Mesendoderm (in vitro differentiated cells): ENCODE measurements around the gene SEC14L2.
A peak's percentile ranks its signal among the peaks of the same experiment; 100 is the strongest.

Experiments used
- DNase-seq: peaks from one replicate; pipeline ENCODE4 v3.0.0; 2013
- H2AK5ac ChIP-seq: 2 replicates; pipeline ENCODE4 v1.6.1; 2013; ENCODE audit warnings: low read length, inconsistent platforms
- H2BK120ac ChIP-seq: 2 replicates; pipeline ENCODE4 v1.6.1; 2013; ENCODE audit warnings: low read depth, mild to moderate bottlenecking, low read length, moderate library complexity, mixed read lengths
- H2BK15ac ChIP-seq: replicated peaks from 2 replicates; pipeline ENCODE4 v1.6.1; 2013; ENCODE audit warnings: low read depth, mild to moderate bottlenecking, moderate library complexity
- H2BK5ac ChIP-seq: 2 replicates; pipeline ENCODE4 v1.6.1; 2013; ENCODE audit warnings: low read length, inconsistent platforms
- H3K18ac ChIP-seq: 2 replicates; pipeline ENCODE4 v1.6.1; 2013; ENCODE audit warnings: mild to moderate bottlenecking, low read length, mixed read lengths
- H3K23ac ChIP-seq: one replicate; pipeline ENCODE4 v1.6.1; 2013; ENCODE audit warnings: low read length
- H3K27ac ChIP-seq: 2 replicates; pipeline ENCODE4 v1.5.1; 2013; ENCODE audit warnings: low read depth, mild to moderate bottlenecking, inconsistent platforms, low read length, moderate library complexity
- H3K27me3 ChIP-seq: 2 replicates; pipeline ENCODE4 v1.6.1; 2013; ENCODE audit warnings: low read length, control low read depth, mild to moderate bottlenecking, inconsistent platforms; ENCODE audit not compliant: insufficient read depth, poor library complexity
- H3K36me3 ChIP-seq: 2 replicates; pipeline ENCODE4 v1.6.1; 2013; ENCODE audit warnings: low read length, inconsistent platforms; ENCODE audit not compliant: control insufficient read depth, insufficient read depth
- H3K4ac ChIP-seq: one replicate; pipeline ENCODE4 v1.6.1; 2013; ENCODE audit warnings: low read depth, mild to moderate bottlenecking, low read length, moderate library complexity
- H3K4me1 ChIP-seq: 2 replicates; pipeline ENCODE4 v1.6.1; 2013; ENCODE audit warnings: low read depth, low read length, inconsistent platforms; ENCODE audit not compliant: control insufficient read depth
- H3K4me2 ChIP-seq: 2 replicates; pipeline ENCODE4 v1.6.1; 2013; ENCODE audit warnings: low read length
- H3K4me3 ChIP-seq: 2 replicates; pipeline ENCODE4 v1.5.1; 2013; ENCODE audit warnings: mild to moderate bottlenecking, low read length
- H3K56ac ChIP-seq: one replicate; pipeline ENCODE4 v1.6.1; 2013; ENCODE audit warnings: low read length
- H3K79me1 ChIP-seq: 2 replicates; pipeline ENCODE4 v1.6.1; 2013; ENCODE audit warnings: low read length, inconsistent platforms
- H3K79me2 ChIP-seq: 2 replicates; pipeline ENCODE4 v1.6.1; 2013; ENCODE audit warnings: mild to moderate bottlenecking, low read length; ENCODE audit not compliant: control insufficient read depth, insufficient read depth
- H3K9ac ChIP-seq: 2 replicates; pipeline ENCODE4 v1.6.1; 2013; ENCODE audit warnings: low read length, inconsistent platforms
- H4K5ac ChIP-seq: one replicate; pipeline ENCODE4 v1.6.1; 2013; ENCODE audit warnings: low read length
- H4K8ac ChIP-seq: one replicate; pipeline ENCODE4 v1.6.1; 2013; ENCODE audit warnings: low read depth, mild to moderate bottlenecking, control low read depth, low read length, moderate library complexity
- WGBS: extraction: QIAGEN DNeasy Blood & Tissue Kit; methylation state at CpG from one replicate; pipeline ENCODE4 v1.1.7; 2013; ENCODE audit warnings: low lambda C conversion rate, missing lambda C conversion rate; ENCODE audit not compliant: insufficient coverage; ENCODE audit errors: extremely low coverage; 5-methylcytosine and 5-hydroxymethylcytosine counted together

SEC14L2 gene

DNA sequence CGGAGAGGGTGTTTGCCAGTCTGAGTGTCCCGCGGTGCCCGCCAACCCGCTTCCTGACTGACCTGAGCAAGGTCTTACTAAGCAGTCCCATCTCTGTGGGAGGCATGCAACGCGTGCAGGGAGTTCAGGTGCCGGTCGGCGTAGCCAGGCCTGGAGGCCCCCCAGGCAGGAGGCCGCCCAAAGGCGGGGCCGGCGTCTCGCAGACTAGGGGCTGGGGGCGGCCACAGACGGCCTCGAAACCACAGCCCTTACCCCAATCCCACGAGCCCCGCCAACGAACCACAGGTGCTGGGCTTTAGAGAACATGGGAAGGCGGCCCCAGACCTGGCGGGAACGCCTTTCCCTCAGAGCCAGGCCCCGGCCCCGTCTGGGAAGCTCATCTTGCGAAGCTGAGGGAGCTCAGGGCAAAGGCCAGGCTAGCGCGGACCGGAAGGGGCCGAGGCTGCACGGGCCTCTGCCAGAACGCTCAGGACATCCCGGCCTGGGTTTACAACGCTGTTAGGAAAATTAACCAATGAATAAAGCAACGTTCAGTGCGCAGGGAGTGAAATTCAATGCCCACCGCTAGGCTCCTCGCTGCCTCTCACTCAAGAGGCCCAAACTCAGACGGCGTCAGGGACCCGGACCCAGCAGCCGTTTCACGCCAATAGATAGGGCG lies 26.6 kb downstream of the SEC14L2 start:
- Histone ChIP-seq H3K18ac (peak overlapping the region; percentile 81), H3K27ac (peak overlapping the region; percentile 99), H3K4me1 (peaks cover 17% of the 10 kb centered on the region), H3K27me3 (no peaks in the 10 kb centered on the region), H3K4ac (peak overlapping the region; percentile 83), H3K4me3 (peak overlapping the region; percentile 69), H3K79me1 (peaks cover 3% of the 10 kb centered on the region), H3K9ac (peak overlapping the region; percentile 93), H2AK5ac (peak overlapping the region; percentile 81), H2BK5ac (peak overlapping the region; percentile 98), H4K5ac (peak overlapping the region; percentile 90), H4K8ac (no peak overlapping the region), H3K23ac (peak overlapping the region; percentile 7), H3K56ac (peak overlapping the region; percentile 97), H3K79me2 (no peaks in the 10 kb centered on the region), H3K4me2 (peak overlapping the region; percentile 92), H2BK120ac (peak overlapping the region; percentile 5), H3K36me3 (no peaks in the 10 kb centered on the region), H2BK15ac (no peak overlapping the region)
- no peak for DNase-seq
- no CpG with 5 or more reads among the region's 45 CpGs for WGBS

DNA sequence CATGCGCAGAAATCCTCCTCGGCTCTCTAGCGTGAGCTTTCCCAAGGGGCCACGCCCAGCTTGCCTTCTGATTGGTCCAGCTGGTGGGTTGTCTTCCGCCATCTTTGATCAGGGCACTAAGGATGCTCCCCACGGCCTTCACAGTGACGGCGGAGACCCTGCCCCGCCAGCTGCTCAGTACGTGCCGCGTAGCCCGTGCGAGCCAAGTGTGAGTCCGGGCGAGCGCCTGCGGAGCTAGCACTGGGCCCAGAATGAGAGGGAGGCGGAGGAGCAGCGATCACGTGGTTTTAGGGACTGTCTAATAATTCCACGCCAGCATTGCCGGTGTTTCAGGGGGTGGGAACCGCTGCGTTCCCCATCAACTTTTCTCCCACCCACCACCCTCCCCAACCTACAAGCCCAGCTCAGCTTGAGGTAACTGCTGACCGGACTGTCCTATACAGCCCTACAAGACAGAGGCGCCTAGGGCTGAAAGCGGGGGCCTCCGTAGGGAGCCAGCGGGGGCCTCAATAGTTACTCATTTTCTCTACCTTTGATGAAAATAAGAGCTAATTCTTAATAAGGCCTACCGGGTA lies 27.2 kb downstream of the SEC14L2 start:
- H2BK15ac ChIP-seq: no peak overlapping the region
- no peaks in the 10 kb centered on the region for H3K27me3 ChIP-seq
- no peak overlapping the region for H2BK120ac ChIP-seq
- peak overlapping the region; percentile 28 for H3K4me2 ChIP-seq
- peaks cover 3% of the 10 kb centered on the region for H3K79me1 ChIP-seq
- H3K18ac ChIP-seq: peak overlapping the region; percentile 20
- H3K79me2 ChIP-seq: no peaks in the 10 kb centered on the region
- H3K4me1 ChIP-seq: peaks cover 17% of the 10 kb centered on the region
- H3K4ac ChIP-seq: no peak overlapping the region
- no peak overlapping the region for H2AK5ac ChIP-seq
- peak overlapping the region; percentile 68 for H3K27ac ChIP-seq
- H3K23ac ChIP-seq: no peak overlapping the region
- peak overlapping the region; percentile 97 for H3K56ac ChIP-seq
- DNase-seq: peak; percentile 100
- peak overlapping the region; percentile 47 for H4K5ac ChIP-seq
- peak overlapping the region; percentile 10 for H3K4me3 ChIP-seq
- no peaks in the 10 kb centered on the region for H3K36me3 ChIP-seq
- no CpG with 5 or more reads among the region's 31 CpGs for WGBS
- peak overlapping the region; percentile 11 for H2BK5ac ChIP-seq
- peak overlapping the region; percentile 93 for H3K9ac ChIP-seq
- no peak overlapping the region for H4K8ac ChIP-seq

DNA sequence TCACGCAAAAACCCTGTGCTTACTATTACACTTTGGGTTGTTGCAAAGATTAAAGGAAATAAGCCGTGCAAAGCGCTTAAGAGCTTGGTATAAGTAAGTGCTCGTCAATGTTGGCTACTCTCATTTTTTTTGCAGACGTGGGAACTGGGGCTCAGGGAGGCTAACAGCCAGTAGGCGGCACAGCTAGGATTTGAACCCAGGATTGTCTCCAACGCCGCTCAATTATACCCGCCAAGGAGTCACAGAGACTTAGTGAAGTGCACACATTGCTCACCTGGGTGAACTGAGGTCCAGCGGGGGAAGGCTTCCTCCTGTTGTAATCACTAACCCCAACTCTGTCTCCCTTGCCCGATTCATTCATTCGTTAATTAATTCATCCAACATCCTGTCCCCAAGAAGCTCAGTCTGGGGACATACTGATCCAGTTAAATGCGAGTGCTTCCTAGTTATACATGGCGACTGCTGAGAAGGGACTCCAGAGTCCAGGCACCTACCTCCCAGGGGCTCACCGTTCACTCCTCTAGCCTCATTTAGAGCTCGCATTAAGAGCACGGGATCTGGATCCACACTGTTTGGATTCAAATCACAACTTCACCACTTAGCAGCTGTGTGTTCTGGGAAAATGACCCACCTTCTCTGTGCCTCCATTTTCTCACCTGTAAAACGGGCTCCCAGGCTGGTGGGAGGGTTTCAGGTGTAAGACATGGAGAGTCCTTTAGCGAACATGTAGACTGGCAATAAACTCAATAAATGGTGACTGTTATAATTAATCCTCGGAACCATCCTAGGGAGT lies 27.9 kb downstream of the SEC14L2 start:
- H3K4me2 ChIP-seq: peak overlapping the region; percentile 28
- peaks cover 17% of the 10 kb centered on the region for H3K4me1 ChIP-seq
- no peaks in the 10 kb centered on the region for H3K27me3 ChIP-seq
- peak overlapping the region; percentile 11 for H2BK5ac ChIP-seq
- H3K4ac ChIP-seq: peak overlapping the region; percentile 64
- H3K79me2 ChIP-seq: no peaks in the 10 kb centered on the region
- H2BK120ac ChIP-seq: no peak overlapping the region
- H4K5ac ChIP-seq: peak overlapping the region; percentile 47
- H3K27ac ChIP-seq: peak overlapping the region; percentile 68
- peak overlapping the region; percentile 65 for H3K9ac ChIP-seq
- peak overlapping the region; percentile 10 for H3K4me3 ChIP-seq
- no peak overlapping the region for H4K8ac ChIP-seq
- H3K56ac ChIP-seq: peak overlapping the region; percentile 88
- H2BK15ac ChIP-seq: no peak overlapping the region
- H3K36me3 ChIP-seq: no peaks in the 10 kb centered on the region
- H3K18ac ChIP-seq: peak overlapping the region; percentile 20
- no peak overlapping the region for H3K23ac ChIP-seq
- no CpG with 5 or more reads among the region's 20 CpGs for WGBS
- peak; percentile 63 for DNase-seq
- no peak overlapping the region for H2AK5ac ChIP-seq
- peaks cover 3% of the 10 kb centered on the region for H3K79me1 ChIP-seq

DNA sequence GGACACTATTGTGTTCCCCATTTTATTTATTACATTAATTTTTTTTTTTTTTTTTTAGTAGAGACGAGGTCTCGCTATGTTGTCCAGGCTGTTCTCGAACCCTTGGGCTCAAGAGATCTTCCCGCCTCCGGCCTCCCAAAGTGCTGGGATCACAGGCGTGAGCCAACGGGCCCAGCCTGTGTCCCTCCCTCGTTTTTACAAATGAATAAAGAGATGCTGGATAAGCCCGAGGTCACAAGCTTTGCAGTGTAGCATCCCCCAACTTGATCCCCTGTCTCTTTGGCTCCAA lies 28.5 kb downstream of the SEC14L2 start:
- Histone ChIP-seq H3K4me2 (peak overlapping the region; percentile 30), H2BK5ac (no peak overlapping the region), H2BK15ac (no peak overlapping the region), H2AK5ac (no peak overlapping the region), H4K5ac (no peak overlapping the region), H3K79me2 (no peaks in the 10 kb centered on the region), H3K4me1 (peaks cover 17% of the 10 kb centered on the region), H3K79me1 (peaks cover 3% of the 10 kb centered on the region), H2BK120ac (no peak overlapping the region), H3K4ac (no peak overlapping the region), H3K4me3 (peak overlapping the region; percentile 22), H3K9ac (peak overlapping the region; percentile 60), H3K23ac (no peak overlapping the region), H3K27ac (no peak overlapping the region), H3K56ac (peak overlapping the region; percentile 95), H3K18ac (no peak overlapping the region), H4K8ac (no peak overlapping the region), H3K27me3 (no peaks in the 10 kb centered on the region), H3K36me3 (no peaks in the 10 kb centered on the region)
- no peak for DNase-seq
- WGBS: no CpG with 5 or more reads among the region's 9 CpGs

DNA sequence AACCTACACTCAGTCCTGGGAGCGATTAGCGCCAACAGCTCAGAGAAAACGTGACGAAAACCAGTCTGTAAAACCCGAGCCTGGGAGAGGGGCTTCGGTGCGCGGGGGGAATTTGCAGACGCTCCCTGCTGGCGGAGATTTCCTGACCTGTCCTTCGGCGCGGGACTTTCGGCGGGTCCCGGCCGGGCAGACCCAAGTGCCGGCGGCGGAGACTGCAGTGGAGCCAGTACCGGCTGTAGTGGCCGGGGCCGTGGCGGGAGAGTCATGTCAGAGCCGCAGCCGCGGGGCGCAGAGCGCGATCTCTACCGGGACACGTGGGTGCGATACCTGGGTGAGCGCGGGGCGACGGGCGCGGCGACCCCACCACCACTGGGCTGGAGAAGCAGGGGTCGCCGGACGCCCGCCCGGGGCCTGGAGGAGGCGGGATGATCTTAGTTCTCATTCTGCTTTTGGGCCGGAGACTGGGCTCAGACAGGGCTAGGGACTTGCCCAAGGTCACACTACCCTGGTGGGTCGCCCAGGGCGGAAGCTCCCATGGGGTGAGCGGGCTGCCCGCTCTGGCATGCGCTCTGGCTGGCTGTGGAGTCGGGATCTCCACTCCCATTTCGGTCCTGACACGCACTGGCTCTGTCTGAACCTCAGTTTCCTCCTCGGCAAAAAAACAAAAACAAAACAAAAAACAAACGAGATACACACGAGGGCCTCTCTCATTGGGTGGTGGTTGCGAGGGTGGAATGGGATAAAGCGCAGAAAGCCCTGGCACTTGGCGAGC lies 29.0 kb downstream of the SEC14L2 start, which contains the start of gene MTFP1:
Gene MTFP1, plus strand, starts transcription at position 153 of the 772 bp plus-strand sequence. Its CDS starts 112 bp downstream, at position 265.
- H3K27ac ChIP-seq: peak within 1 kb of the TSS; percentile 83
- H3K18ac ChIP-seq: peak within 1 kb of the TSS; percentile 84
- H3K36me3 ChIP-seq: no peaks in the 10 kb centered on the region
- peak; percentile 95 for DNase-seq
- no peak within 1 kb of the TSS for H4K8ac ChIP-seq
- H3K4me2 ChIP-seq: peak within 1 kb of the TSS; percentile 30
- peak within 1 kb of the TSS; percentile 82 for H3K9ac ChIP-seq
- no peaks in the 10 kb centered on the region for H3K79me2 ChIP-seq
- H3K79me1 ChIP-seq: peaks cover 3% of the 10 kb centered on the region
- no peak within 1 kb of the TSS for H3K23ac ChIP-seq
- no peak within 1 kb of the TSS for H2BK15ac ChIP-seq
- H2AK5ac ChIP-seq: no peak within 1 kb of the TSS
- peak within 1 kb of the TSS; percentile 95 for H3K56ac ChIP-seq
- no peak within 1 kb of the TSS for H2BK120ac ChIP-seq
- peak within 1 kb of the TSS; percentile 47 for H4K5ac ChIP-seq
- peak within 1 kb of the TSS; percentile 63 for H3K4me3 ChIP-seq
- H3K4ac ChIP-seq: peak within 1 kb of the TSS; percentile 64
- H3K4me1 ChIP-seq: peaks cover 17% of the 10 kb centered on the region
- no peak within 1 kb of the TSS for H2BK5ac ChIP-seq
- WGBS: no CpG with 5 or more reads among the region's 61 CpGs
- no peaks in the 10 kb centered on the region for H3K27me3 ChIP-seq
